ENCODE results near the gene RTF1. TPM values are rescaled to one million over a fixed set of nuclear protein-coding genes. Genes with fewer than 3 reads are reported as not detected.
A peak's percentile ranks its signal among the peaks of the same experiment; 100 is the strongest.

RTF1 gene
- total and polyA plus RNA-seq, 2 donors (not counting 3 experiments of a cell fraction or from before 2014, with no cell fraction given), result 19.2 to 40.6 TPM

- FAIRE-seq (peak; percentile 79), DNase-seq (ENCODE audit: low read depth, low spot score) (no peak)
- dilution Hi-C loops (cut with MboI; ENCODE audit: extremely low pct_ligation_motif_present, low sequenced_read_pairs) (no loop called here), intact Hi-C loops (cut with micrococcal nuclease) (no loop called here)
- Histone ChIP-seq H3K4me1 (ENCODE audit: control insufficient read depth, extremely low read depth, insufficient read depth, low read length) (peaks cover 15% of the 10 kb centered on the region), H2AFZ (ENCODE audit: low read depth, low read length) (no peak overlapping the region), H3K27me3 (ENCODE audit: control insufficient read depth in 2 of 2, insufficient read depth in 2 of 2, low read length in 2 of 2) (no peaks in the 10 kb centered on the region), H3K36me3 (ENCODE audit: control insufficient read depth in 2 of 2, extremely low read depth in 1 of 2, insufficient read depth in 2 of 2, low read length in 2 of 2) (peaks cover 2 to 3% of the 10 kb centered on the region in 2 experiments), H3K4me3 (replicated peaks in 1 of 3; ENCODE audit: insufficient read depth in 1 of 3, low read depth in 1 of 3, low read length in 3 of 3) (no peak overlapping the region), H3K79me2 (ENCODE audit: control insufficient read depth, insufficient read depth, low read length) (no peaks in the 10 kb centered on the region), H3K9me1 (replicated peaks; ENCODE audit: control insufficient read depth, extremely low read depth, insufficient read depth, low read length) (no peaks in the 10 kb centered on the region), H3K9me3 (replicated peaks; ENCODE audit: control insufficient read depth, insufficient read depth, low read length) (no peaks in the 10 kb centered on the region), H3K4me2 (ENCODE audit: insufficient read depth, low read length) (no peak overlapping the region), H4K20me1 (replicated peaks; ENCODE audit: control insufficient read depth, extremely low read depth, insufficient read depth, low read length) (no peaks in the 10 kb centered on the region), H3K27ac (ENCODE audit: insufficient read depth, low read depth, low read length) (no peak overlapping the region), H3K9ac (replicated peaks; ENCODE audit: extremely low read depth, insufficient read depth, low read length) (no peak overlapping the region)
- ChIA-PET POLR2A (no interaction called here), CTCF (interaction anchor here (1.5 kb wide), 1 partner anchor 21 kb away, joined by 4 read pairs; no protein-coding TSS in a partner anchor)
- BruUV-seq (replicated peaks), result no TSS peak
- no peak for TF ChIP-seq FOS (IDR thresholded peaks at IDR 0.05; ENCODE audit: borderline replicate concordance, insufficient read depth, low read length)
- TF ChIP-seq EZH2 (IDR thresholded peaks at IDR 0.05; ENCODE audit: borderline replicate concordance, low read depth, low read length, severe bottlenecking), result no peak
- TF ChIP-seq JUN (IDR thresholded peaks at IDR 0.05; ENCODE audit: borderline replicate concordance, insufficient read depth, insufficient read length, low read depth), result no peak
- no peak for TF ChIP-seq POLR2AphosphoS5 (IDR thresholded peaks at IDR 0.05; ENCODE audit: insufficient read depth, low read depth, low read length)
- TF ChIP-seq, protein P1, sequence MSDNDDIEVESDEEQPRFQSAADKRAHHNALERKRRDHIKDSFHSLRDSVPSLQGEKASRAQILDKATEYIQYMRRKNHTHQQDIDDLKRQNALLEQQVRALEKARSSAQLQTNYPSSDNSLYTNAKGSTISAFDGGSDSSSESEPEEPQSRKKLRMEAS (IDR thresholded peaks at IDR 0.05; ENCODE audit: insufficient read depth, insufficient read length), result no peak
- no peak for TF ChIP-seq POLR2A (IDR thresholded peaks at IDR 0.05; ENCODE audit: low read depth, low read length)
- no peak for TF ChIP-seq GATA2 (IDR thresholded peaks at IDR 0.05; ENCODE audit: insufficient read depth, insufficient read length, low read depth, low read length)
- TF ChIP-seq MYC (IDR thresholded peaks at IDR 0.05; ENCODE audit: low read depth, low read length), result no peak
- no peak for TF ChIP-seq CTCF (IDR thresholded peaks at IDR 0.05; ENCODE audit: extremely low read depth in 1 of 2, insufficient read depth in 1 of 2, low read depth in 1 of 2, low read length in 2 of 2)
These were observed 70.5 kb downstream of the RTF1 start for GRCh38 chr15:41487381-41487780.

Measured in endothelial cell of umbilical vein (primary cell).